ENCODE measurements around the gene CMTM2.

- TF ChIP-seq CTCF (IDR thresholded peaks at IDR 0.05) (no peak), POLR2A (IDR thresholded peaks at IDR 0.05) (no peak), EP300 (IDR thresholded peaks at IDR 0.05) (no peak)
Measured at GRCh38 chr16:66580605-66581209, 1.4 kb downstream of the CMTM2 start.
